GM18868 (cell line): ENCODE results near the gene PYURF.
A peak's percentile ranks its signal among the peaks of the same experiment; 100 is the strongest.

Experiments used
- ATAC-seq: cut with Tn5 transposase; IDR thresholded peaks from one replicate; pipeline ENCODE4 v1.9.1; 2021; ENCODE audit warnings: mild to moderate bottlenecking, moderate library complexity; ENCODE audit not compliant: unreplicated experiment

Gene PYURF

DNA sequence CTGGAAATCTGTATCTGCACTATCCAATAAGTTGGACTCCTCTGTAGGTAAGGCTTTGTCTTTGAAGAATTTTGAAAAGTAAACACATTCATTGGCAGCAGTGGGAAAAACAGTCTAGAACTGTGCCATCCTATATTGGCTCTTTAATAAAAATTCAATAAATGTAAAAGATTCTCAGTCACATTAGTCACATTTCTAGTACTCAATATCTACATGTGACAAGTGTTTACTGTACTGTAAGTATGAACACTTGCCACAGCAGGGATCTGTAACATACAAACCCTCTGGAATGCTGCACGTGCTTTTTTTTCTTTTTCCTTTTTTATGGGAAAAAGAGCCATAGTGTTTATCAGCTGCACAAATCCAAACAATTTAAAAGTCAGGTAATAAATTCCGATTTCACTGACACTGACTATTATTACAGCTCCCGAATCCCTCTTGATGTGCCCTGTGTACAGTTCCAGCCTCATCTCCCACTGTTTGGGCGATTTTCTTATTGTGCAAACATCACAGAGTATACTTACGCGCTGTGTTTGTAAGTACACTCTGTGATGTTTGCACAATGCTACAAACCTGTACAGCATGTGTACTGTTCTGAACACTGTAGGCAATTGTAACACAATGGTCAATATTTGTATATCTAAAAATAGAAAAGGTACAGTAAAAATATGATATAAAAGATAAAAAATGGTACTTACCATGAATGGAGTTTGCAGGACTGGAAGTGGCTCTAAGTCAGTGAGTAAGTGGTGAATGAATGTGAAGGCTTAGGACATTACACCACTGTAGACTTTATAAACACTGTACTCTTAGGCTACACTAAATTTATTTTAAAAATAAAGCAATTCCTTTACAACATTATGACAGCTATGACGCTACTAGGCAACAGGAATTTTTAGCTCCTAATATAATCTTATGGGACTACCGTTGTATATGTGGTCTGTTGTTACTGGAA lies 8.7 kb downstream of the PYURF start:
- ATAC-seq = no peak

DNA sequence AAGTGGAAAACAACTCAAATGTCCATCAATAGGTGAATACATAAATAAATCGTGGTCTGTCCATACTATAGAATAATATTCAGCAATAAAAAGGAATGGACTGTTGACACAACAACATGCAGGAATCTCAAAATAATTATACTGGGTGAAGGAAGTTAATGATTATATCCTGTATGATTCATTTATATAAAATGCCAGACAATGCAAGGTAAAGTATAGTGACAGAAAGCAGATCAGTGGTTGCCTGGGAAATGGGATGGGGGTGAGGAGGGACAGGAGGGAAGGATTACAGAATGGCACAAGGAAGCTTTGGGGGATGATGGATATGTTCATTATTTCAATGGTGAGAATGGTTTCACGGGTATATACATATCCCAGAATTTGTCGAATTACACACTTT lies 12.3 kb downstream of the PYURF start:
- ATAC-seq = no peak

DNA sequence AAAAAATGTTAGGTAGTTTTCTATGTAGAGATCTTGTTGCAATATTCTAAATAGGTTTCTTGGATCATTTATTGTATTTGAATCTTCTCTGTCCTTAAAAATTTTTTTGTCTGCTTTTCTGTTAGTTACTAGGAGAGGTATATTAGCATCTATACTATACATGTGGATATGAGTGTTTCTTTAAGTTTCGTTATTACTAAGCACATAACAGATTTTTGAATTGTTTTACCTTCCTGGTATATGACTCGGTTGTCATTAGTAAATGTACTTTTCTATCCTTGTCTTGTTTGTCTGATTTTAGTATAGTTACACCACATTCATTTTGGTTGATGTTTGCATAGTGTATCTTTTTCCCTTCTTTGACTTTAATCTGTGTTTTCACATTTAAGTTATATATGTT lies 20.2 kb downstream of the PYURF start:
- ATAC-seq = peak; percentile 67

DNA sequence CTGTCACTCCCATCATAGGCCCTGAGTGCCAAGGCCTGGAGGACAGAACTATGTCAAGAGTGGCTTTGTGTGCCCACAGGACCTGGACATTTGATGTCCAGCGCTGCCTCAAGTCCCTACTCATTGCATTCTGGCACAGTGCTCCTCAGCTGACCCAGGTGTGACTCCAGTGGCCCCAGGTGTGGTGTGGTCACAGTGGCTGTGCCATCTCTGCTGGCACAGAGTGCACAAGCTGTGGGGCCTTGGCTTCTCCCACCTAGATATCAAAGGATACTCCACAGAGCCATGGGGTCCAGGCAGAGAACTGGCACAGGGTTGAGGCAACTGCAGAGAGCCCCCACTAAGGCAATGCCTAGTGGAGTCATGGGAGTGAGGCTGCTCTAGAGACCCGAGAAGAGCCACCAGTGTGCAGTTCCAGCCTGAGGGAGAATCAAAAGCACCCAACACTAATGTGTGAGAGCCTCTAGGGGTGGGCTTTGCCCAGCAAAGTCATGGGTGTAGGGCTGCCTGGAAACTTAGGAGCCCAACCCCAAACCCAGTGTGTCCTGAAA lies 25.6 kb downstream of the PYURF start:
- ATAC-seq = no peak

DNA sequence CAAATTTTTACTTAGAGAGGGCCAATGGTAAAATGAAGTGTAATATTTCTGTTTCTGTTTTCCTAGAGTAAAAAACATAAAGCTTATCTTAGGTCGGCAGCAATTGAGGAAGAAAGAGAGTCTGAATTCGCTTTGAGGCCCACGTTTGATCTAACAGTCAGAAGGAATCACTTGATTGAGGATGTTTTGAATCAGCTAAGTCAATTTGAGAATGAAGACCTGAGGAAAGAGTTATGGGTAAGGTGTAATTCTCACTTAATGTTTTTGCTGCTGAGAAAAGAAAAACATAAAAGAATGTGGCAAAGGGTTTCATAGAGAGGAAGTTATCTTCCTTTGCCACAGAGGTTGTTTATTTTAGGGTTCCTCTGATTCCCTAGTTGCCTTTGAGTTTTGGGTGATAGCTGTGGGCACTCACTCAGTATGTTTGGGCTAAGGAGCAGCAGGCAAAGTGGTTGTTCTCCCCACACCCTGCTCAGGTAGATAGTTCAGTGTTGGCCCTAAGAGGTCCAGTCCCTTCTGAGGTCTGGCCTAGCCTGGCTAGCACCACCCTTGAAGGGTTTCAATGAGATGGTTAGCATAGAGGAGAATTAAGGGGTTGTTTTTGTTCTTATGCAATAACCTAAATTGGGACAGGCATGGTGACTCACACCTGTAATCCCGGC lies 34.3 kb downstream of the PYURF start:
- no peak for ATAC-seq

DNA sequence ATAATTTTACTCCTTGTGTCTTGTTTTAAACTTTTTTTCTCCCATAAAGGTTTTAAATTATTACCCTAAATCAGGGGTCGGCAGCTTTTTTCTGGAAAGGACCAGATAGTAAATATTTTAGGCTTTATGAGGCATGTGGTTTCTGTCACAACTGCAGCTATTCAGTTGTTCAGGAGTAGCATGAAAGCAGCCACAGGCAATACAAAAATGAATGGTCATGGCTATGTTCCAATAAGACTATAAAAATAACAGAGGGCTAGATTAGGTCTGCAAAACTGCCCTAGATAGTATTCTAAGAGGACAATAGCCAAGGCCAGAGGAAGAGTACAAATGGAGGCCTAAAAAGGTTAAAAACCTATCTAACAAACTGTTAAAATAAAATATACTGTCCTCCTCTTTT lies 42.0 kb downstream of the PYURF start:
- ATAC-seq = no peak

DNA sequence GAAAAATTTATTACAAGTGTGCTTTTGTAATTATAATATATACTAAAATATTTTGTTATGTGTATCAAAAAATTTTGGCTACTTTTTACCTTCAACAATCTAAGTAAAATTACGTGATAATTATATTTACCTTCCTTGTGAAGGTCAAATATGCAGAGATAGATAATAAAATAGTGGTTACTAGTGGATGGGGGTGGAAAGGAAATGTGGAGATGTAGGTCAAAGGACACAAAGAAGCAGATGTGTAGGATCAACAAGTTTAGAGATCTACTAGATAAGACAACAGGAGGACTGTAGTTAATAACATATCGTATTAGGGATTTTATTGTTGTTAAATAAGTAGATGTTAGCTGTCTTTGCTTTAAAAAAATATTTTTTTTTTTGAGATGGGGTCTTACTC lies 45.3 kb downstream of the PYURF start:
- no peak for ATAC-seq

DNA sequence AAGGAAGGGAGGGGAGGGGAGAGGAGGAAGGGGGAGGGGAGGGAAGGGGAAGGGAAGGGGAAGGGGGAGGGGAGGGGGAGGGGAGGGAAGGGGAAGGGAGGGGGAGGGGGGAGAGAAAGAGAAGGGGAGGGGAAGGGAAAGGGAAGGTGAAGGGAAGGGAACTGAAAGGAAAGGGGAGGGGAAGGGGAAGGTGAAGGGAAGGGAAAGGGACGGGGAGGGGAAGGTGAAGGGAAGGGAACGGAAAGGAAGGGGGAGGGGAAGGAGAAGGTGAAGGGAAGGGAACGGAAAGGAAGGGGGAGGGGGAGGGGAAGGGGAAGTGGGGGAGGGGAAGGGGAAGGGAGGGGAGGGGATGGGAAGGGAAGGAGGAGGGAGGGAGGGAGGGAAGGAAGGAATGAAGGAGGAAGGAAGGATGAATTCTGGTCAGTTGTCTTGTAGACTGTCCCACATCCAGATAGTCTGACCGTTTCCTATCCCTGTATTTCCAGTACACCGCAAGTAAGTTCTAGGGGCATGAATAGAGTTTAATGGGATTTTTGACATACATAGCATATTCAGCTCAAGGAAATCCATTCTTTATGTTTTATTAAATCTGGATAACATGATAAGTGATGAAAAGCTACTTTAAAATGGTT lies 46.2 kb downstream of the PYURF start:
- no peak for ATAC-seq
